ENCODE results near the gene MAN2B2.

- no peak for TF ChIP-seq CTCF (IDR thresholded peaks at IDR 0.05 in 8 of 11, conservative IDR thresholded peaks at IDR 0.05 in 3 of 11)
- no peak for TF ChIP-seq POLR2AphosphoS5 (IDR thresholded peaks at IDR 0.05)
- no peak for TF ChIP-seq POLR2A (IDR thresholded peaks at IDR 0.05)
These were observed 80.9 kb downstream of the MAN2B2 start for GRCh38 chr4:6655924-6656323.
